GM18519 (cell line): ENCODE data around the gene CELSR1.
"Not testable (repeated sequence)": the region's sequence is repeated elsewhere in the genome, so short reads cannot be mapped to it uniquely, and the experiment has no call there.

Experiments used
- ATAC-seq: cut with Tn5 transposase; IDR thresholded peaks from one replicate; pipeline ENCODE4 v1.9.1; 2021; ENCODE audit warnings: mild to moderate bottlenecking, moderate library complexity; ENCODE audit not compliant: unreplicated experiment, low FRiP score

CELSR1 gene

GRCh38 chr22:46516112-46516487 is 21.3 kb downstream of the CELSR1 start:
- not testable (repeated sequence) for ATAC-seq

- no peak for ATAC-seq
Measured at GRCh38 chr22:46515208-46516111, 22.0 kb downstream of the CELSR1 start.

GRCh38 chr22:46514592-46515207 is 22.7 kb downstream of the CELSR1 start:
- ATAC-seq = no peak

GRCh38 chr22:46513908-46514550 is 23.4 kb downstream of the CELSR1 start:
- no peak for ATAC-seq

- no peak for ATAC-seq
Measured at GRCh38 chr22:46512683-46513082, 24.7 kb downstream of the CELSR1 start.

- ATAC-seq = no peak
Measured at GRCh38 chr22:46512039-46512370, 25.4 kb downstream of the CELSR1 start.

- no peak for ATAC-seq
Measured at GRCh38 chr22:46511151-46512038, 26.0 kb downstream of the CELSR1 start.

GRCh38 chr22:46509416-46510089 is 27.9 kb downstream of the CELSR1 start:
- no peak for ATAC-seq

- no peak for ATAC-seq
Measured at GRCh38 chr22:46508491-46508999, 28.9 kb downstream of the CELSR1 start.

GRCh38 chr22:46507451-46508425 is 29.7 kb downstream of the CELSR1 start:
- no peak for ATAC-seq

- no peak for ATAC-seq
Measured at GRCh38 chr22:46504584-46504983, 32.8 kb downstream of the CELSR1 start.

- ATAC-seq = no peak
Measured at GRCh38 chr22:46502440-46503175, 34.8 kb downstream of the CELSR1 start.

- ATAC-seq = no peak
Measured at GRCh38 chr22:46501701-46502100, 35.7 kb downstream of the CELSR1 start.

GRCh38 chr22:46501265-46501664 is 36.2 kb downstream of the CELSR1 start:
- ATAC-seq = not testable (repeated sequence)

- no peak for ATAC-seq
Measured at GRCh38 chr22:46500201-46500600, 37.2 kb downstream of the CELSR1 start.

GRCh38 chr22:46499805-46500189 is 37.6 kb downstream of the CELSR1 start:
- no peak for ATAC-seq

- no peak for ATAC-seq
Measured at GRCh38 chr22:46491946-46492345, 45.5 kb downstream of the CELSR1 start.

- no peak for ATAC-seq
Measured at GRCh38 chr22:46490538-46490937, 46.9 kb downstream of the CELSR1 start.
